Ascending aorta (tissue), 2 donors: ENCODE measurements around the gene CHAD. TPM values are rescaled to one million over a fixed set of nuclear protein-coding genes. Genes with fewer than 3 reads are reported as not detected.
A peak's percentile ranks its signal among the peaks of the same experiment; 100 is the strongest.

Experiments
- DNase-seq, 2 donors: peaks; one replicate each; pipeline ENCODE4 v3.0.0-alpha.2; 2019; ENCODE audit warnings: low spot score in 2 of 2
- H3K27ac ChIP-seq, 2 donors: fragments of 200-600 bp; sonication (generic); one replicate each; pipeline ENCODE4 v1.5.1; 2016 to 2017; ENCODE audit warnings: mild to moderate bottlenecking in 1 of 2
- H3K27me3 ChIP-seq: fragments of 200-600 bp; sonication (generic); one replicate; pipeline ENCODE4 v1.5.1; 2017
- H3K36me3 ChIP-seq, 2 donors: fragments of 200-600 bp; sonication (generic); one replicate each; pipeline ENCODE4 v1.5.1; 2016
- H3K4me1 ChIP-seq, 2 donors: fragments of 200-600 bp; sonication (generic); one replicate each; pipeline ENCODE4 v1.5.1; 2016 to 2017; ENCODE audit warnings: mild to moderate bottlenecking in 1 of 2
- H3K4me3 ChIP-seq, 2 donors: fragments of 200-600 bp; sonication (generic); one replicate each; pipeline ENCODE4 v1.5.1; 2016 to 2017; ENCODE audit warnings: mild to moderate bottlenecking in 1 of 2
- H3K9me3 ChIP-seq, 2 donors: fragments of 200-600 bp; sonication (generic); one replicate each; pipeline ENCODE4 v1.5.1; 2016
- intact Hi-C: fragments of 100-400 bp; cut with DNase I; formaldehyde crosslinking; loops from one replicate; pipeline ENCODE4 v1.15.1; 2023
- total RNA-seq: library from RNA; depleted of rRNA; stranded (reverse); fragments of >200 nt; gene quantifications from one replicate; pipeline ENCODE4 v1.1.0, GENCODE V29; 2016
- TF ChIP-seq, protein P1 (sequence below), 3 experiments: fragments of 200-600 bp in 2 of 3; fragments of 450-650 bp in 1 of 3; sonication (generic) in 2 of 3; IDR thresholded peaks; one replicate each; pipeline ENCODE4 v1.5.1; 2016 to 2019; ENCODE audit warnings: antibody characterized with exemption in 3 of 3, mild to moderate bottlenecking in 1 of 3, moderate library complexity in 1 of 3

CHAD gene
- total RNA-seq, 1 donor from 2014 or later: not detected

DNA sequence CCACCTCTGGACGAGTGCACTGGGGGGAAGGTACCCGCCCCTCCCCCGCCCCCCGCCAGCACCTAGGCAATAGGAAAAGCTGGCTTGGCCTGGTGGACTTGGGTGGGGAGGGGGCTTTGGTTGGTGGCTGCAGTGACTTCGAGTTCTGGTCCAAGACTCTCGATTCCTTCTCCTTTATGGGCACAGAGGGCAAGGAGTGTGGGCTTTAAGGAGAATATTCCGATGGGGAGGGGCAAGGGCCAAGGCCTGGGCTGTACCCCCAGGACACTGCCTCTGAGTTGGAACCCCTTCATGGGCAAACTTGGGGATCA lies 42.3 kb downstream of the CHAD start:
- Histone ChIP-seq H3K4me1 (peaks cover 4 to 20% of the 10 kb centered on the region in 2 donors), H3K27ac (peak overlapping the region; percentile 79 to 81), H3K4me3 (peak overlapping the region; percentile 79 to 93), H3K27me3 (no peaks in the 10 kb centered on the region), H3K36me3 (no peaks in the 10 kb centered on the region), H3K9me3 (no peaks in the 10 kb centered on the region)
- DNase-seq: no peak
- intact Hi-C loops: no loop called here
- TF ChIP-seq, protein P1, sequence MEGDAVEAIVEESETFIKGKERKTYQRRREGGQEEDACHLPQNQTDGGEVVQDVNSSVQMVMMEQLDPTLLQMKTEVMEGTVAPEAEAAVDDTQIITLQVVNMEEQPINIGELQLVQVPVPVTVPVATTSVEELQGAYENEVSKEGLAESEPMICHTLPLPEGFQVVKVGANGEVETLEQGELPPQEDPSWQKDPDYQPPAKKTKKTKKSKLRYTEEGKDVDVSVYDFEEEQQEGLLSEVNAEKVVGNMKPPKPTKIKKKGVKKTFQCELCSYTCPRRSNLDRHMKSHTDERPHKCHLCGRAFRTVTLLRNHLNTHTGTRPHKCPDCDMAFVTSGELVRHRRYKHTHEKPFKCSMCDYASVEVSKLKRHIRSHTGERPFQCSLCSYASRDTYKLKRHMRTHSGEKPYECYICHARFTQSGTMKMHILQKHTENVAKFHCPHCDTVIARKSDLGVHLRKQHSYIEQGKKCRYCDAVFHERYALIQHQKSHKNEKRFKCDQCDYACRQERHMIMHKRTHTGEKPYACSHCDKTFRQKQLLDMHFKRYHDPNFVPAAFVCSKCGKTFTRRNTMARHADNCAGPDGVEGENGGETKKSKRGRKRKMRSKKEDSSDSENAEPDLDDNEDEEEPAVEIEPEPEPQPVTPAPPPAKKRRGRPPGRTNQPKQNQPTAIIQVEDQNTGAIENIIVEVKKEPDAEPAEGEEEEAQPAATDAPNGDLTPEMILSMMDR (IDR thresholded peaks at IDR 0.05): no peak

DNA sequence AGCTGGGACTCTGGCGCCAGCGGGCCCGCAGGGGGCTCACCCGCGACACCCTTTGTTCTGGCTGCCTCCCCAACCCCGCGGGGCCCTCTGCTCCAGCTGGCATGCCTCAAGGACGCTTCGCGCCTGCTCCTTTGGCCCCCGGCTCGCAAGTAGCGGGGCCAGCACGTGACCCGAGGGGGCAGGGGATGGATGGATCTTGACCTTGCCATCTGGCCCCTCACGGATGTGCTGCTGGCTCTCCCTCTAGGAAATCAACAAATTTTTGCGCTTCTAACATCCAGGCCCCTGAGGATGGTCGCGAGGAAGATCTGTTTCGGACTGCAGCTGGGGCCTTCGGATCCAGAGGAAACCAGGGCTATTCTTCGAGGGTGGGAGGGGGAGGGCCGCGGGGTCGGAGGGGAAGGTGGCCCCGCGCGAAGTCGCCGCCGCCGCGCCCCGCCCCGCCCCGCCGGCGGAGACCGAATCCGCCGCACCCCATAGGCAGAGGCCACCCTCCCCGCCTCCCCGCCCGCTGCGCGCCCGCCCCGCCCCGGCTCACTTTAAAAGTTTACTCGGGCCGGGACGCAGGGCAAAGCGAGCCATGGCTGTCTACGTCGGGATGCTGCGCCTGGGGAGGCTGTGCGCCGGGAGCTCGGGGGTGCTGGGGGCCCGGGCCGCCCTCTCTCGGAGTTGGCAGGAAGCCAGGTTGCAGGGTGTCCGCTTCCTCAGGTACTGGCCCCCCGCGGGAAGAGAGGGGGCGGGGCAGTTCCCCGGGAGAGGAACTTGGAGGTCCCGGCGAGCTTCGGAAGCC lies 42.8 kb downstream of the CHAD start, which contains the start of gene ACSF2:
ACSF2 (plus strand) TSS at position 537 of the 790 bp plus-strand sequence; CDS start at position 581, 44 bp downstream.
- Histone ChIP-seq H3K4me3 (peak within 1 kb of the TSS; percentile 79 to 93), H3K36me3 (no peaks in the 10 kb centered on the region), H3K27me3 (no peaks in the 10 kb centered on the region), H3K27ac (peak within 1 kb of the TSS; percentile 79 to 81), H3K9me3 (no peaks in the 10 kb centered on the region), H3K4me1 (peaks cover 4 to 20% of the 10 kb centered on the region in 2 donors)
- DNase-seq: peak; percentile 20 to 86
- intact Hi-C loops: no loop called here
- TF ChIP-seq, protein P1 (IDR thresholded peaks at IDR 0.05): no peak

DNA sequence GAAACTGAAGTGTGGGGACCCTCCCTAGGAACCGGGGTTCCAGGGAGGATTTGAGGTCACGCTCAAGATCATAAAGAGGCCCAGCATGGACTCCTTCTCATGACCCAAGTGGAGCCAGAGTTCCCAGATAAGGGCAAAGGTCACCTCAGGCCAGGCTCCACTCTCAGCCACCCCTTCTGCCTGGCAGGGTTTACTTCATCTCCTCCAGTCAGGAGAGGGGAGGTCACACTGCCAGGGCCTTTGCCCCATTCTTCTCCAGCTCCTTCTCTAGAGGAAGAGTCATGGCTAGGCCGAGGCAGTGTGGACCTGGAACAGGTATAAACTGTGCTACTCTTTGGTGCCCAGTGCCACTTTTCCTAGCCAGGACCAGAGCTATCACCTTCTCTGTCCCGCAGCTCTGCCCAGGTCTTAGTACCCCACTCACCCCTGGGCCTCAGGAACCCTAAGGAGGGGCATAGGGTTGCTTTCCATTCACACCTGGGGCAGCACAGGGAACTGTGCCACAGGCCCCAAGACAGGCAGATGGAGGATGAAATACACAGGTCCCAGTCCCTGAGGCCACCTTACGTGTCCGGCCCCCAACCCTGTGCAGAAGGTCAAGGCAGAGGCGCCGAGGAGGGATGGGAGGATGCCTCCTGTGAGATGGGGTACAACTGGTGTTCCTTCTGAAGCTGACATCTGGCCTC lies 43.5 kb downstream of the CHAD start:
- Histone ChIP-seq H3K4me1 (peaks cover 4 to 20% of the 10 kb centered on the region in 2 donors), H3K9me3 (no peaks in the 10 kb centered on the region), H3K27ac (peak overlapping the region; percentile 79 to 81), H3K4me3 (peak overlapping the region; percentile 79 to 93), H3K36me3 (no peaks in the 10 kb centered on the region), H3K27me3 (no peaks in the 10 kb centered on the region)
- TF ChIP-seq, protein P1 (IDR thresholded peaks at IDR 0.05): no peak
- intact Hi-C loops: no loop called here
- no peak for DNase-seq

DNA sequence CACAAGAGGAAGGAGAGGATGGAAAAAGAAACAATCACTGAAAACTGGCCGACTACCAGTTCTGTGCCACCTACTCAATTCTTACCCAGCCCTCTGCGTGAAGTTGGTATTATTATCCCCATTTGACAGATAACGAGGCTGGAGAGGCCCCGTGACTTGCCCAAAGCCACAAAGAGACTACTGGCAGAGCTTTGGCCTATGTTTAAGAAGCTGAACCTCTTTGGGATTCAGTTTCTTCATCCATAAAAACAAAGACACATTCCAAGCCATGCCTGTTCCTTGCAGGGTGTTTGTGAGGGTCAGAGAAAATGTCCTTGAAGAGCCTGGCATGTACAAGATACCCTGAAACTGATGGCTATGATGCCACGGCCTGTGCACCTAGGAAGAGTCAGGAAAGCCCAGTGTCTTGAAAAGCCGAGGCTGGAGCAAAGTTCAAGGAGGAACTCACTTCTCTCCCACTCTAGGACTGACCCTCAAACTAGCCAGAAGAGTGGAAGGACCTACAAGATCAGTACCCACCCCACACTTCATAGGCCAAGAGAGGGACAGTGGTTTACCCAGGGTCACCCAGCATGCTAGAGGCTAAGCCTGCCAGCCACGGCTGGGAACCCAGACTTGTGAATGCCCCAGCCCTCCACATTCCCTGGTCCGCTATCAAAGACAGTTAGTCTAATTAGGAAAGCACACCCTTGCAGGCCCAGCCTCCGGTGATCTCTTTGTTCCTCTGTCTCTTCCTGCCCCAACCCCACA lies 44.3 kb downstream of the CHAD start:
- no peak overlapping the region for H3K4me3 ChIP-seq
- no peaks in the 10 kb centered on the region for H3K36me3 ChIP-seq
- no peaks in the 10 kb centered on the region for H3K9me3 ChIP-seq
- H3K27me3 ChIP-seq: no peaks in the 10 kb centered on the region
- peaks cover 4 to 20% of the 10 kb centered on the region in 2 donors for H3K4me1 ChIP-seq
- H3K27ac ChIP-seq: no peak overlapping the region
- TF ChIP-seq, protein P1 (IDR thresholded peaks at IDR 0.05): no peak
- no peak for DNase-seq
- intact Hi-C loops: no loop called here

DNA sequence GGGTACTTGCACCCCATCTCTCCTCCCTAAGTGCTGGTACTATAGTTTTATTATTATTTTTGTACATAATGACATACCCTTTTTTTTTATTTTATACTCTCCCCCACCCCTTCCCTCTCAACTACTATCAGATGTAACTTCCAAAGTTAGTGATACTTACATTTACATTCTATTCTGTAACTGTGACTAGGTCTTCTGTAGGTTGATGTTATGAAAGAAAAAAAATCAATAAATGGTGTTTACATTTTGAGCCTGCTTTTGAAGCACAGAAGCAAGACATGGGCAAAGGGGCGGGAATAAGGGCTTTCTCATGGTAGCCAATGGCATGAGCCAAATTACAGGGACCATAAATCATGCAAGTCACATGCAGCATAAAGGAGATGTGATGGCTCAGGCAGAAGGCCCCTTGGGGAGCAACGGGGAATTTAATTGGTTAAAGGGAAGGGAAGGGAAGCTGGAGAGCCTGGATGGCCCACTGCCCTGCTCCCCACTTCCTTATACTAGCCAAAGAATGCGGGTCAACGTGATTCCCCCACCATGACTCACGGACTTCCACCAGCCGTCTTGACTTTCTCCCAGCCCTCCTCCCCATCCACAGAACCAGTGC lies 45.0 kb downstream of the CHAD start:
- no peak overlapping the region for H3K4me3 ChIP-seq
- no peaks in the 10 kb centered on the region for H3K36me3 ChIP-seq
- DNase-seq: no peak
- H3K27ac ChIP-seq: no peak overlapping the region
- H3K9me3 ChIP-seq: no peaks in the 10 kb centered on the region
- H3K4me1 ChIP-seq: peaks cover 4 to 20% of the 10 kb centered on the region in 2 donors
- intact Hi-C loops: no loop called here
- TF ChIP-seq, protein P1 (IDR thresholded peaks at IDR 0.05): no peak
- no peaks in the 10 kb centered on the region for H3K27me3 ChIP-seq
